Measurements from ENCODE around the gene OCEL1. TPM values are rescaled to one million over a fixed set of nuclear protein-coding genes. Genes with fewer than 3 reads are reported as not detected.

The OCEL1 gene
- total RNA-seq, 1 donor from 2014 or later = 22.4 TPM

- no peak for ATAC-seq (ENCODE audit: poor library complexity)
- DNase-seq = no peak
- intact Hi-C loops (cut with DNase I) = no loop called here
These were observed 19.1 kb upstream of the OCEL1 start for GRCh38 chr19:17206736-17207581.

- intact Hi-C loops (cut with DNase I) = no loop called here
- ATAC-seq (ENCODE audit: poor library complexity) (no peak), DNase-seq (no peak)
These were observed 16.6 kb upstream of the OCEL1 start for GRCh38 chr19:17209126-17210036.

- DNase-seq (no peak), ATAC-seq (ENCODE audit: poor library complexity) (no peak)
- intact Hi-C loops (cut with DNase I) = no loop called here
These were observed 15.7 kb upstream of the OCEL1 start for GRCh38 chr19:17210296-17210695.

GRCh38 chr19:17211547-17212446 lies 14.2 kb upstream of the OCEL1 start:
- DNase-seq (no peak), ATAC-seq (ENCODE audit: poor library complexity) (no peak)
- intact Hi-C loops (cut with DNase I) = no loop called here

- intact Hi-C loops (cut with DNase I) = no loop called here
- DNase-seq = no peak
- ATAC-seq (ENCODE audit: poor library complexity) = no peak
These were observed 12.7 kb upstream of the OCEL1 start for GRCh38 chr19:17213334-17213733.

- no peak for ATAC-seq (ENCODE audit: poor library complexity)
- intact Hi-C loops (cut with DNase I) = no loop called here
These were observed 11.4 kb upstream of the OCEL1 start for GRCh38 chr19:17214508-17215126.

GRCh38 chr19:17215127-17215971 lies 10.7 kb upstream of the OCEL1 start, which contains the start of gene USE1:
Gene USE1, plus strand, starts transcription at chr19:17215357. Its CDS starts 49 bp downstream, at chr19:17215406.
- intact Hi-C loops (cut with DNase I) = no loop called here
- peak; percentile 97 for ATAC-seq (ENCODE audit: poor library complexity)
- peak; percentile 94 for DNase-seq

More at GRCh38 chr19:17214508-17215126, 11.4 kb upstream of the OCEL1 start:
- DNase-seq = no peak

- DNase-seq = no peak
- intact Hi-C loops (cut with DNase I) = no loop called here
- ATAC-seq (ENCODE audit: poor library complexity) = no peak
These were observed 9.9 kb upstream of the OCEL1 start for GRCh38 chr19:17216058-17216670.

- ATAC-seq (ENCODE audit: poor library complexity) (no peak), DNase-seq (no peak)
- intact Hi-C loops (cut with DNase I) = no loop called here
These were observed 6.7 kb upstream of the OCEL1 start for GRCh38 chr19:17219286-17219685.

- DNase-seq = no peak
- ATAC-seq (ENCODE audit: poor library complexity) = no peak
- intact Hi-C loops (cut with DNase I) = no loop called here
These were observed 5.7 kb upstream of the OCEL1 start for GRCh38 chr19:17220207-17220758.

GRCh38 chr19:17225053-17225452 lies 973 bp upstream of the OCEL1 start:
- DNase-seq (no peak), ATAC-seq (ENCODE audit: poor library complexity) (no peak)
- intact Hi-C loops (cut with DNase I) = no loop called here

- no peak for ATAC-seq (ENCODE audit: poor library complexity)
- intact Hi-C loops (cut with DNase I) = no loop called here
- DNase-seq = no peak
These were observed 1.9 kb downstream of the OCEL1 start for GRCh38 chr19:17227798-17228367.

GRCh38 chr19:17229890-17230289 lies 3.9 kb downstream of the OCEL1 start:
- intact Hi-C loops (cut with DNase I) = no loop called here
- ATAC-seq (ENCODE audit: poor library complexity) = no peak
- DNase-seq = no peak

- intact Hi-C loops (cut with DNase I) = no loop called here
- ATAC-seq (ENCODE audit: poor library complexity) = no peak
- DNase-seq = no peak
These were observed 6.2 kb downstream of the OCEL1 start for GRCh38 chr19:17232258-17232657.

- intact Hi-C loops (cut with DNase I) = no loop called here
- DNase-seq (peak; percentile 73), ATAC-seq (ENCODE audit: poor library complexity) (peak; percentile 77)
These were observed 8.9 kb downstream of the OCEL1 start for GRCh38 chr19:17234911-17235299.

GRCh38 chr19:17235300-17235970 lies 9.4 kb downstream of the OCEL1 start:
- DNase-seq (peak; percentile 87), ATAC-seq (ENCODE audit: poor library complexity) (peak; percentile 90)
- intact Hi-C loops (cut with DNase I) = no loop called here
